ENCODE results near the gene CASP9.
"Not testable (repeated sequence)": the region's sequence is repeated elsewhere in the genome, so short reads cannot be mapped to it uniquely, and the experiment has no call there.

CASP9 gene

GRCh38 chr1:15500184-15501178, 23.5 kb downstream of the CASP9 start:
- DNase-seq (ENCODE audit: low spot score) = no peak

- DNase-seq (ENCODE audit: low spot score) = no peak
Measured at GRCh38 chr1:15493869-15494390, 30.1 kb downstream of the CASP9 start.

DNA sequence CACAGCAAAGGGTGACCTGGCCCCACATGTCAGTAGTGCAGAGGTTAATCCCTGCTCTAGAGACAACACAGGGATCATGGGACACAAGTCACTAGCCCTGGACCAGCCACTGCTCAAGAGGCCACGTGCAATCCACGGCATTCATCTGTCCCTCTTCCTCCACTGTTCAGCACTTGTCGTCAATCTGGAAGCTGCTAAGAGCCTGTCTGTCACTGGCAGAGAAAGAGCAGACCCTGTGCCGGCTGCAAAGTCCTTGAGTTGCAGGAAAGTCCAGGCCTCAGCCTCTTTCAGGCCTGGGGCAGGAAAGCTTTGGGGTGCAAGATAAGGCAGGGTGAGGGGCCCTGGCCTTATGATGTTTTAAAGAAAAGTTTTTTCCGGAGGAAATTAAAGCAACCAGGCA, 31.4 kb downstream of the CASP9 start:
- no peak for DNase-seq (ENCODE audit: low spot score)

DNA sequence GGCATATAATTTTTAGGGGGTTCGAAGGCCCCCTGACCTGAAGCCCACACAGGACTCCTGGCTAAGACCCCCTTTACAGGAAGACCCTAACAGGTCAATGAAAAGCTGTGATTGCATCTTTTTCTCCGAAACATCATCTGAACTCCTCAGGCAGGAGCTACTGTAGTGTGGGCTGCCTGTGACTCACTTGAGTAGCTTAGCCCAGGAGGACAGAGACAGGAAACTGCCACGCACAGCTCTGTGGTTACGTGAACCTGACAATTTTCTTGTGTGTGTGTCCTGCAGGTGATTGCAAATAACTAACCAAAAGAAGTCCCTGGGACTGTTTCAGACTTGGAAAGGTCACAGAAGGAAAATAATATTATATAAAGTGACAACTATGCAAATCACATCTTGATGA, 33.0 kb downstream of the CASP9 start:
- not testable (repeated sequence) for DNase-seq (ENCODE audit: low spot score)

DNA sequence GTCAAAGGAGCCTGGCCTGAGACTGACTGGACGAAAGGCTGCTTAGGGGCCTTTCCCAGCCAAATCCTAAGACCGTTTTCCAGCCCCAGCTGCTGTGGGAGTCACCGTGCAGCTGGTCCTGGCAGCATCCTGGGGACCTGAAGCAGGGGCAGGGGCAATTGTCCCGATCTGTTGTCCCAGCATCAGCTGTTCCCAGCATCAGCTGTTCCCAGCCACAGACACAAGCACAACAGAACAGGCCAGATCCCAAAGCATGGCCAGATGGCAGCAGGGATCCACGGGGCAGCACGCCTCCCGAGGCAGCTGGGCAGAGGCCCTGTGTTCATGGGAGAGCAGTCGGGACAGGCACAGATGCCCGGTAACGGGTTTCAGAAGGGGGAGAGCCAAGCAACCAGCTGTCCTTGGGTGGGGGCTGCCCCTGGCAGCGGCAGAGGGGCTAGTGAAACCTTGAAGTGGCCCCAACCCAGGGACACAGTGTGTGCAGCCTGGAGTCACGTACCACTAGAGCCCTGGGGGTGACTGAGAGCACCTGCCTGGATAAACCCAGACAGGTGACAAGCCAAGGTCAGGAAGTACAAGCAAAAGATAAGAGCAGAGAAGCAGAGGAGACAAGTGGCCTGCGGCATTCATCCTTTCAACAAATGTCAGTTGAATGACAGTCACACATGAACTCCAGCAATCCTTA, 34.8 kb downstream of the CASP9 start:
- no peak for DNase-seq (ENCODE audit: low spot score)

DNA sequence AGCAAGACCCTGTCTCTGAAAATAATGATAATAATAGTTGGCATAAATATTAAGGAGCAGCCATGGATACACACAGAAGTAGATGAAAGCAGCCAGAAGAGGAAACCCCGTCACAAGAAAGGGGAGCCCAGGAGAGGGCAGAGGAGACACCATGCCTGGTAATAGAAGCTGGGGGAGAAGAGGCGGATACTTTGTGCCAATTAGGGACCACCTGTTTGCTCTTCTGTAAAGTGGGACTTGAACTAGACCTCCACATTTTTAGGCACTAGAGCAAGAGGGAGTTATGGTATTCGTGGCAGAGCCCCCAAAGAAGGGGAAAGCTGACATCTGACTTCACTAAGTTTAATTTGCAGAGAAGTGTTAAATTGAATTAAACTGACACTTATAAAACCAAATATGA, 35.6 kb downstream of the CASP9 start:
- no peak for DNase-seq (ENCODE audit: low spot score)

GRCh38 chr1:15486844-15487610, 37.0 kb downstream of the CASP9 start:
- DNase-seq (ENCODE audit: low spot score) = not testable (repeated sequence)

DNA sequence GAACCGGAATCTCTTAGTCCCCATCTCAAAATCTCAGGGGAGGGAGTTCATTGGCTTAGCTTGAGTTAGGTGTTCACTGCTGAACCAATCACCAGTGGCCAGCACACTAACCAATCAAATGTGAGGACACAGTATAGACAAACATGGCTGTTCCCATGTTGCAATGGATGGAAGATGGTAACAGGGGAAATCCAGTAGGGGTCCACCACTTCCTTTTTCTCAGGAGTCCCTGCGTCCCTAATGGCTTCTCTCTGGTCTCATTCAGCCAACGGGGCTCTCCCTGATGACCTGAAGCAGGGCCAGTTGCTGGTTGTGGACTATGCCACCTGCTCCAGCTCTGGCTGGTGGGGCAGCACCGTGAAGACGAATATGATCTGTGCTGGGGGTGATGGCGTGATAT, 38.4 kb downstream of the CASP9 start:
- DNase-seq (ENCODE audit: low spot score) = no peak

GRCh38 chr1:15484443-15484842, 39.6 kb downstream of the CASP9 start:
- DNase-seq (ENCODE audit: low spot score) = not testable (repeated sequence)

DNA sequence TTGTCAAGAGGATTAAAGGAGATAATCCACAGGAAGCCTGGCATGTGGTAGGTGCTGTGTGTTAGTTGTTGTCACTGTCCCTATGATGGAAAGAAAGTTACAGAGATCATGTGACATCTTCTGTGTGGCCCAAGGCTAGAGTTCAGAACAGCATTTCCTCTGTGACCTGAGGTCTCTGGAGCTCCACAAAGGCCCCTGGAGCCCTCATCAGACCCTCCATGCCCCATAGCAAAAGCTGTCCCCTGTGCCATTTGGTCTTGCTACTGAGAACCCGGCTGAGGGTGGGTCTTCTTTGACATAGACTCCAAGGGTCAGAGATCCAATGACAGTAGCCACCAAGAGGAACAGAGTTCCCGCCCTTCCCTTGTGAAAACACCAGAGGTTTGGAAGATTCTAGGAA, 40.0 kb downstream of the CASP9 start:
- no peak for DNase-seq (ENCODE audit: low spot score)

DNA sequence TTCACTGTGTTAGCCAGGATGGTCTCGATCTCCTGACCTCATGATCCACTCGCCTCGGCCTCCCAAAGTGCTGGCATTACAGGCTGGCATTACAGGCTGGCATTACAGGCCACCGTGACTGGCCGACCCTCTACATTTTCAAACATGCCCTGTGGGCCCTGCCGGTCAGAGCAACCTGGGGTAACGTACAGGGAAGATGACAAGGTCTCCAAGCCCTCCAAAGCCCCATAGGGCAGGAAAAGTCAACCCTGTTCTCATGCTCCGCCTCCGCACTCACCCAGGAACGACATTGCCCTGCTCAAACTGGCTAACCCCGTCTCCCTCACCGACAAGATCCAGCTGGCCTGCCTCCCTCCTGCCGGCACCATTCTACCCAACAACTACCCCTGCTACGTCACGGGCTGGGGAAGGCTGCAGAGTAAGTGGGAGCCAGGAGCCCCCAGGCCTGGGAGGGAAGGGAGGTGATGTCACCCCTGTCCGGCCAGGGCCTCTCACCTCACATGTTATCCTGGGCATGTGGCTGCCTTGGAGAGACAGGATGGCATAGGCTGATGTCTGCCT, 41.0 kb downstream of the CASP9 start:
- not testable (repeated sequence) for DNase-seq (ENCODE audit: low spot score)

- not testable (repeated sequence) for DNase-seq (ENCODE audit: low spot score)
Measured at GRCh38 chr1:15482455-15482854, 41.6 kb downstream of the CASP9 start.

- no peak for DNase-seq (ENCODE audit: low spot score)
Measured at GRCh38 chr1:15479654-15480347, 44.2 kb downstream of the CASP9 start.

DNA sequence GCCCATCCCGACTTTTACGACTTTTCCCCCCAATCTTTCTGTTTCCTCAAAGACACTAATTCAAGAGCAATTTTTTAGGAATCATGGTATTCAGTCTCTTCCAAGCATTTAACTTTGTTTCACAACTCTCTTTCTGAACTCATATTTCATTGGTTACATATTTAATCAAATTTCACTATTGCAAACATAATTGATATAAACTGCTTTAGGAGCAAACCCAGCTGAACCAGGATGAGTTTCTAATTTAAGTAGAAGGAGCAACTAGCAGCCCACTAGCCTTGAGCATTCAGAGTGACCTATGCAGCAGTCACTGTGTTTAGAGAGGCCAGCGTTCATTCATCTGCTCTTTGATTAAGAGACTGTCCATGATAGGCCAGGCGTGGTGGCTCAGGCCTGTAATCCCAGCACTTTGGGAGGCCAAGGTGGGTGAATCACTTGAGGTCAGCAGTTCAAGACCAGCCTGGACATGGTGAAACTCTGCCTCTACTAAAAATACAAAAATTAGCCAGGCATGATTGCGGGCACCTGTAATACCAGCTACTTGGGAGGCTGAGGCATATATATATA, 46.3 kb downstream of the CASP9 start:
- DNase-seq (ENCODE audit: low spot score) = peak; percentile 12

DNA sequence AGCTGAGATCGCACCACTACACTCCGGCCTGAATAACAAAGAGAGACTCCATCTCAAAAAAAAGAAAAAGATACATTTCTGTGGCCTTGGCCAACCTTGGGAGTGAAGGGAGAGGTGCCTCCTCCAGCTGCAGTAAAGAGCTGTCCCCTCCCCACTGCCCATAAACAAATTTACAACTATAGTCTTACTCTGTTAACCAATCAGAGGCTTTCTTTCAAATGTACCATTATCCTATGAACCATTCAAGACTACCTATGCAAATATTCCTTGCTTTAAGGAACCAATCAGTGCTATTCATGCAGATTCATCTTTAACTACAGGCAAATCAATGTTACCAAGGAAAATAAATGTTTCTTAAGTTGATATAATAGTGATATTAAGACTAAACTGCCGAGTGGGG, 47.1 kb downstream of the CASP9 start:
- DNase-seq (ENCODE audit: low spot score) = no peak

DNA sequence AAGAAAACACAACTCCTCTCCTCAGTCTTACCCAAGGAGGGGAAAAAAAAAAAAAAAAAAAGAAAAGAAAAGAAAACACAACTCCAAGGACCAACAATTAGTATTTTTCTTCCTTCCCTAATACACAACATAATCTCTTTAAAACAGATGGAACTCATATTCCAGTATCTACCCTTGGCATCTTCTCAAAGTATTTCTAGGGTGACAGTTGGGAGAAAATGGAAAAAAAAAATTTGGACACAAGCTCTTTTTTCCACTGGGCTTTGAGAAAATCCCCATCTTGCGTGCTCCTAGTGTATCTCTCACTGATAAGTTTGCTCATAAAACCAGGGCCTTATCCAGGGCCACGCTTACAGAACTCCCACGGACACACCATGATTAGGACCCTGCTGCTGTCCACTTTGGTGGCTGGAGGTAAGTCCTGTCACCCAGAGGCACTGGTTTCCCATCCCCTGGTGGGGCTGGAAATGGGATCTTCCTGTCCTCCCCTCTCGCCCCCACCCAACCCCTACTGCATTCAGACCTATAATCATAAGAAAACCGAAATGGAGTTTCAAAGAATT, 48.2 kb downstream of the CASP9 start, which contains the start of gene CELA2B:
CELA2B (plus strand) TSS at position 353 of the 563 bp plus-strand sequence; CDS start at position 375, 22 bp downstream.
- DNase-seq (ENCODE audit: low spot score) = no peak

GRCh38 chr1:15472587-15472986, 51.4 kb downstream of the CASP9 start:
- DNase-seq (ENCODE audit: low spot score) = no peak

DNA sequence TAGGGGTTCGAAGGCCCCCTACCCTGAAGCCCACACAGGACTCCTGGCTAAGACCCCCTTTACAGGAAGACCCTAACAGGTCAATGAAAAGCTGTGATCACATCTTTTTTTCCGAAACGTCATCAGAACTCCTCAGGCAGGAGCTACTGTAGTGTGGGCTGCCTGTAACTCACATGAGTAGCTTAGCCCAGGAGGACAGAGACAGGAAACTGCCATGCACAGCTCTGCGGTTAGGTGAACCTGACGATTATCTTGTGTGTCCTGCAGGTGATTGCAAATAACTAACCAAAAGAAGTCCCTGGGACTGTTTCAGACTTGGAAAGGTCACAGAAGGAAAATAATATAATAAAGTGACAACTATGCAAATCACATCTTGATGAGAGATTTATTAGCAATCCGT, 52.3 kb downstream of the CASP9 start:
- DNase-seq (ENCODE audit: low spot score) = not testable (repeated sequence)

GRCh38 chr1:15471067-15471466, 52.9 kb downstream of the CASP9 start:
- not testable (repeated sequence) for DNase-seq (ENCODE audit: low spot score)

DNA sequence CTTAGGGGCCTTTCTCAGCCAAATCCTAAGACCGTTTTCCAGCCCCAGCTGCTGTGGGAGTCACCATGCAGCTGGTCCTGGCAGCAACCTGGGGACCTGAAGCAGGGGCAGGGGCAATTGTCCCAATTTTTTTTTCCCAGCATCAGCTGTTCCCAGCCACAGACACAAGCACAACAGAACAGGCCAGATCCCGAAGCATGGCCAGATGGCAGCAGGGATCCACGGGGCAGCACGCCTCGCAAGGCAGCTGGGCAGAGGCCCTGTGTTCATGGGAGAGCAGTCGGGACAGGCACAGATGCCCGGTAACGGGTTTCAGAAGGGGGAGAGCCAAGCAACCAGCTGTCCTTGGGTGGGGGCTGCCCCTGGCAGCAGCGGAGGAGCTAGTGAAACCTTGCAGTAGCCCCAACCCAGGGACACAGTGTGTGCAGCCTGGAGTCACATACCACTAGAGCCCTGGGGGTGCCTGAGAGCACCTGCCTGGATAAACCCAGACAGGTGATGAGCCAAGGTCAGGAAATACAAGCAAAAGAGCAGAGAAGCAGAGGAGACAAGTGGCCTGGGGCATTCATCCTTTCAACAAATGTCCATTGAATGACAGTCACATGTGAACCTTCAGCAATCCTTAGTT, 54.1 kb downstream of the CASP9 start:
- DNase-seq (ENCODE audit: low spot score) = not testable (repeated sequence)

All from RKO (cell line).